GM20431 (cell line): ENCODE measurements around the gene SOX5.
"Not testable (repeated sequence)": the region's sequence is repeated elsewhere in the genome, so short reads cannot be mapped to it uniquely, and the experiment has no call there.

Source experiments
- in situ Hi-C: fragments of 300-500 bp; cut with MseI, MboI; formaldehyde crosslinking; loops from one replicate; pipeline ENCODE4 v1.15.0; 2020; ENCODE audit warnings: low sequenced_read_pairs; ENCODE audit not compliant: unreplicated experiment

SOX5 gene

DNA sequence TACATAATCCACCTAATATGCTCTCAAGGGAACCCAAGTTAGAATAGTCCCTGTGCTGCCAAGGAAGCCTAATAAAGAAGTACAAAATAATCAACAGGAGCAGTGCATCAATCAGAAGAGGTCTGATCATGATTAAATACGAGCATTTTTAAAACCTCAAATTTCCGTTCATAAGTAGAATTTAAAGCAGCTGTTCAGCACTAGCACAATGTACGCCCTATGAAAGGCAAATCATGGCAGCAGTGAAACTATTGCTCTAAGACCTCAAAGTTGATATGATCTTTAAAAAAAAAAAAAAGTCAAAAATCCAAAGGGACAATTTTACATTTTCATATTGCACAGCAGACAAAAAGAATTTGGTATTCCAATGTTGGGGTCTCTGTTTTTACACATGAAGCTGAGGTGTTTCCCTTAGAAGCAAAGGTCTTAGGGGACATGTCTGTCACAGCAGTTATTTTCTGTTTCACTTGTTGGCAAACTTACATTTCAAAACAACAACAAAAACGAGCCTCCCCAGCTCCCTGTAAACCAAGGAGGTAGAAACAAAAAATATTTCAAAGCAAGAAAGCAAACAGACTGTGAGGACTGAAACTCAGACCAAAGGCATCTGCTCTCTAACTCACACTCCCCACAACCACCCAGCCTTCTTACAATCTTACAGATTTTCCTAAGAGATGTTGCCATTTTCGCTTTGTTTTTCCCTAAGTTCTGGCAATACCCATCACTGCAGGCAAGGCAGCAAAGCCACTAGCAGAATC, 28.2 kb downstream of the SOX5 start:
- in situ Hi-C loops: no loop called here

DNA sequence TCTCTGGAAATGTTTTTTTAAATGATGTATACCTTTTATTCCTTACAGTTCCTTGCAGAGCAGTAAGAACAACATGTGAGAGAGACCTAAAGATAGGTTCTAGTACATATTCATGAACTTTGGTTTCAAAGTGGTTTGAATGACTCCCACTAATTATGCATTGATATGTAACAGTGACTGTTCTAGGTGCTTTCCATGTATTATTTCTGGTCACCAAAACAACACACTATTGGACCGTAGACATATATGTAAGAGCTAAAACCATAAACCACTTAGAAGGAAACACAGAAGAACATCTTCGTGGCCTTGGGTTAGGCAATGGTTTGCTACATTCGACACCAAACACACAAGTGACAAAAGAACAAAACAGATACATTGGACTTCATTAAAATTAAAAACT, 37.9 kb downstream of the SOX5 start:
- in situ Hi-C loops: no loop called here

DNA sequence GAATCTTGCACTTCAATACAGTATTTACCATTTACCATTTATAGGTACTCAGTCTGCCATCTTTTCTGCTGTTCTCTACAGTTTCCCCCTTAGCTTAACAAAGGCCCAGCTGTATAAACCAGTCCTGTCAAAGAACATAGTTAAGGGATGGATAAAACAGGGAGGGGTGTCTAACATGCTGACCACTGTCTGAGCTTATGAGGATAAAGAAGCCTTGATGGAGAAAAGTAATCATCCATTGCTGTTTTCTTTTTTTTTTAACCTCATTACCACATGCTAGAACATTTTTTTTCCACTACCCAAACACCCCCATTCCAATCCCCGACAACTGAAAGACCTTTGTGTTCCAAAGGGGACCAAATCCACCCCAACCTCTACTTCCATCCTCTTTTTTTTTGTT, 39.9 kb downstream of the SOX5 start:
- in situ Hi-C loops: no loop called here

DNA sequence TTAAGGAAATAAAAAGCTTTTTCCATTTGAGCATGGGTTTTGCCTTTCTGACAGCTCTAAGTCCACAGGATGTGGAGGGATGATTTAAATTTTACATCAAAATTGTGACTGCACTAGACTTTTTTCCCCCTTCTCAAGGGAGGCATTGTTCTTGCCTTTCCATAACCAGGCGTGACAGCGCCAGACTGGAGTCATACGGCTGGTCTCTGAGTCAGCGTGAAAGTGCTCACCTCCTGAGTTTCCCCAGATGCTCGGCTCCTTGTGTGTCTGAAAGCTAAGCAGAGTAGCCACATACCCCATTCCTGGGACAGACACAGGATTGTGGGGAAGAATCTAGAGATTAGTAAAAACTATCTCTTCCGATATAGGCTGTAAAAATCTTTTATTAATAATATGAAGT, 43.1 kb downstream of the SOX5 start:
- in situ Hi-C loops: no loop called here

DNA sequence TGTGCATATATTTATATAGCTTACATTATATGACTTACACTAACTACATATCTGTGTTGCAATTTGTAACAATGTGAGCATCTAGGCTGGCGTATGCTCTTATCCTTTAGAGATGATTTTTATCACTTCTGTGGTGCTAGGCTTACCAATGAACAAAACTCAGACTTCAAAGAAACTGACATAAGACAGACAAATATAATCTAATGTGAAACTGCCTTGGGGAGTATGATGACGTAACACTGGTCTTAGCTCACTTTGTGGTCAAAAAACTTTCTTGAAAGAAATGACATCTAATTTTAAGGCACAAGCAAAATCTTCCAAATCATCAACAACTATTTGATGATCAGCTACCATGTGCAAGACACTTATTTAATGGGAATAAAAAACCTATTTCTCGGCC, 50.0 kb downstream of the SOX5 start:
- in situ Hi-C loops: no loop called here

DNA sequence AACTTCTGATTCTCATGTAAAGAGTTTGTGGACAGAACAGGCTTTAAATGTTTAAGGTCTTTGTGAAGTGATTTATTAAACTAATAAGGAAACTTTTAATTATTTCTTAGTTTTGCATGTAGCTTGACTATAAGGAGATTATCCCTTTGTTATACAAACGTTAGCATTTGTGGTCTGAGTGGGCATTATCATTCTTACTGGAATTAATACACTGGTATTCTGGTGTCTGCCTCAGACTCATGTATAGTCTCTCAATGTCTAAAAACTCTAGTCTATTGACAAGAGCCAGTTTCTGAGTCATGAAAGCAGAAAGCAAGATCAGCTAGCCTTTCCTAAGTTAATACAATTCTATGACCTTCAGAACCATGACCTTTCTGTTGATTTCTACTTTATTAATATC, 51.3 kb downstream of the SOX5 start:
- in situ Hi-C loops: no loop called here

DNA sequence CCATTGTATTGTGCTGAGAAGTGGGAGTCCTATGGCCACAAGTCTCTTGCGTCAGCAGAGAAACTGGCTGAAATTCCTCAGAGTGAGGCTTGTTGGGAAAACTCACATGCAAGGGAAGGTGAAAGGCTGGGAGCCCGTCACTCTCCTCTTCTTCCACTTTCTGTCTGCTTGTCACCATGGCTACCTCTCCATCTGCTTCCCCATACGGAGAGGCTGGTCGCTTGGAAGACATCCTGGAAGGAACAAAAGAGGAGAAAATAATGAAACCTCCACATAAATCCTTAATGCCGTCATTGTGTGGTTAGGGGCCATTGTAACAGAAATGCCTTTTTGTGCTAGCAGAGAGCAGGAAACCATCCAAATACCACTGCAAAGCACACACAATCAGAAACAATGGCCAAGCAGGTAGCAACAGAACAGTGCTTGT, 53.7 kb downstream of the SOX5 start:
- in situ Hi-C loops: no loop called here

DNA sequence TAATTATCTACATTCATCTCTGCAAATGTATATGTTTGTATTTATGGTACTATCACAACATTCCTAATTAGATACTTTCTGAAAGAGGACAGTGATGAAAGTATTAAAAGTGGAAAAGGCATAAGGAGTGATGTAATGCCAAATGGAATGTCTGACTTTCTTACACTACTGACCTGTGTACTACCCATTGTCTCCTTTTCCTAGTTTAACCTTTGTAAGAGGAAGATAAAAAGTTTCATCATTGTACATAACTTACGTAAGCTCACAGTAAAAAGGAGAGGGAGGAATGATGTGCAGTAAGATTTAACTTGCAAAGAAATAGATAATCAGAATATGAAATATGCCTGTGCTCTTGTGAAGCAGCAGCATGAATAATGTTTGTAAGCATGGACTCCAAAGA, 55.9 kb downstream of the SOX5 start:
- in situ Hi-C loops: no loop called here

DNA sequence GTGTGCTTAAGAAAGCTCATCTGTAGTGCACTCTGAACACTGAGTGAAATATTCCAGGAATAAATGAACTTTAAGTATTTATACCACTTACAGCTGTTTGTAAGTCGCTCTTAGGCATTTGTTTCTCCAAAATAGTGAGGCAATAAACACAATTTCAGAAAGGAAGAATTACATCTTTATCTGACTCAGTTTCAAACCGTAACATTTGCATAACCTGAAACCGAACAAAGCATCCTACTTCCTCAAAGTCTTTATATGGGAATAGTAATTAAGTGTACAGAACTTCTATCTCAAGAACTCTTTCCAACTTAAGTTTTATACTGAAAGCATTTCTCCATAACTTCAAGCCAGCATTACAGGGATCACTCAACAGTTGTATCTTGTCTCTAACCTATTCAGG, 58.4 kb downstream of the SOX5 start:
- in situ Hi-C loops: no loop called here

DNA sequence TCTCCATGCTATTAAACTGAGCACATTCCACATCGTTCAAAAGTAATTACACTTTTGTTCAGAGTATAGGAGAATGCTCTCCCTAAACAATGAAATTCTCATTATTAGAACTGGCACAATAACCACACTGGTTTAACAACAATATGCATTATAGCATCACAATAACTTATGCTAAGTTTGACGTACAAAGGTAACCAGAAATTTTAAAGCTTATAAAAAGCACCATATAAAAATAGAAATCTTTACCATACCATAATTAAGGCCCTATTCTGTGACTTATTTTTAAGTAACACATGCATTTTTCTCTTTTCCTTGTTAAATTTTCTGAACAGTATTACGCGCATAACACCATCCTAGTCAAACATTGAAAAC, 60.4 kb downstream of the SOX5 start:
- in situ Hi-C loops: no loop called here

DNA sequence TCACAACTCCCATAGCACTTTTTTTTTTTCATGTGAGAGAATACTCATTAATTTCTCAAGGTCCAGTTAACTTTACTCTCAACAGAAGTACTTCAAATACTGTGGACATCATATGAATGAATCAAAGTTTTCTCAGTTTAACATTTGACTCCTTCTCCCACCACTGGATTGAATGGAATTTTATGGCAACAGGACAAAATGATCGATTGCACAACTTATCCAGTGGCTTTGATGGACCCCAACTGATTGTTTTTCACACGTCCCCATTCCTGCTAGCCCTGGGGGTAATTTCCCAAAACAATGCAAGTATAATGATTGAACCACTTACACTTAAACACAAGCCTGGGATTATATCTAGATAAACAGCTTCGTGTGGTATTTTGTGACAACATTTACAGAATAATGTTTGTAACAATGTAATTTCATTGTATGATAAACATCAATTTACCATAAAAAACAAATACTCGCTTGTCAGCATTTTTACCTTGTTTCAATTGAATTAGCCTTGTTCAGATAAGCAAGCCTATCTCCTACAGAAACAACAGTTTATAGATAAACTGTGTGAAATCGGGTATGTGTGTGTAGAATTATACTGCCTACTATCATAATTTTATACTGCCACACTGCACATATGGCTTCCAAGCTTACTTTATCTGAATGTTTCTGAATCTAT, 60.9 kb downstream of the SOX5 start:
- in situ Hi-C loops: no loop called here

DNA sequence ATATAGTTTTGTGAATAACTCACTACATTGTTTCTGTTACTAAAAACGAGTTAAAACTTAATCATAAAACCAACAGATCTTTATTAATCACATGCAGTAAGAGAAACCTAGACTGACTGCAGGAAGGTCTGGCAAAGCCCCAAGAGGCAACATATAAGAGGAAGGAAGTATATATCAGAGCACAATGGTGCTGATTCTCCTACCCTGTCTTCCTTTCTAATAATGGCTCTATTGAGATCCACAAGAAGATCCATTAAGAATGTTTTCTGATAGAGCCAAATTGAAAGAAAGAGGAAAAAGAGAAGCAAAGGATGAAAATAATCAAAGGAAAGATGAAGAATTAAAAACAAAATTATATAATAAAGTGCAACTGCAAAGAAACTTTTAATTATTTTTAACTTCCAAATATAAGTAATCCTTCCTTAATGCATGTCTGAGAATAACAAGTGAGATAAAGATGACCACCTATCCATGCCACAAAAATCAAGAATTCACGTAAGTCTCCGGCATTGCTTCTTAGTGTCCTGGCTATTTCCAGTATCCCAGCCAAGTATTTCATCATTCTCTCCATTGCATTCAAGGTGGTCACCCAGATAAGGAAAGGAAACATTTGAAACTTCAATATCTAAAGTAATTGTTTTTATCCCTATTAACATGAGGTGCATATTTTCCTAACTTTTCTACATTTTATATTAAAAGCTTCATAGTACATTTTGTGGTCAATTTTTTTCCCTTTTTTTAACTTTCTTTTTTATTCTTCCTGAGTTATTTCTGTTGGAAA, 62.2 kb downstream of the SOX5 start:
- in situ Hi-C loops: no loop called here

DNA sequence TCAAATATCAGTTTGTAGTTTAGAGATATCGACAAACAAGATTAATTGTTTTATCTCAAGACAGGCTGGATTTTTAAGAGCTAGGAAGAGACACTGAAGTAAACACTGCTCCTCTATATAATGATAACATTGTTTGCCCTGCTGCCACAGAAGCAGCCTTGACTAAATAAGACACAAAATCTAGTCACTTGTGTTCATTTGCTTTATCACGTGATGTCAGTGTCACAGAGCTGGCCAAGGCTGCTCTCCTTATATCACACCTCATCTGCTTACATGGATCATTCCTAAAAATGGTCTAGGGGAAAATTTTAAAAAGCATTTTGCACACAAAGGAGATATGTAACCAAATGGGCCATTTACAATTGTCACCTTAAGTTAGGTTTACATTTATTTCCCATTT, 64.1 kb downstream of the SOX5 start:
- in situ Hi-C loops: no loop called here

DNA sequence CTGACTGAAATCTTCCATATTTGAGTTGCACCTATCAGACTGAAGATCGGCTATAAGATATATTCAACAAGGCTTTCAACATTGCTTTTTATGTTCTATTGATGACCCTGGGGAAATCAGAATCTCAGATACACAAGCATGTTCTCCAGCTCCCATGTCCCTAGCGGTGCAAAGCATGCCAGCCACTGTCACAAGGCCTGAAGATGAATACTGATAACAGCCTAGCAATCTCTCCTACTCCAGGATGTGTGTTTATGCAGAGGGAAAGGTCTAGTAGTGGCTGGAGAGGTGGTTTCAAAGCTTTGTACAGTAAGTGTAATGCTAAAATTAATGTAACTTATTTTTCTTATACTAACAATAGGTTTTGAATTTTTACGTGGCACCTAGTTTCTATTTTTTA, 64.6 kb downstream of the SOX5 start:
- in situ Hi-C loops: no loop called here

DNA sequence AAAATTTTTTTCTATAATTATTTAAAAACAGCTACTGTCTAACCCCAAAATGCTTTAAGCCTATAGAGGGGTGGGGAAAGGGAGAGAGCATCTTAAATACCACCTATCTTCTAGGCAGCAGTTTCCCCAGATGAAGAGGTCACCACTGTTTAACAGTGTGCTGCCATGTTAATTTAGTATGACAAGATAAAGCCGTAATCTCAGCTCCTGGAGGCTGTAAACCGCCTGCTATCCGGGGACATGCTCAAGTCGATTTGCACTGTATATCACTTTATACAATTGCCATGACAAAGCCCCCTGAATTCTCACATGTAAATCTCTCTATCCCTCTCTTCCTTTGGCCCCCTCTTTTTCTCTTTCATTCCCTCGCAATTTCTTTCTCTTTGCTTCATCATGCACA, 68.5 kb downstream of the SOX5 start:
- in situ Hi-C loops: no loop called here

DNA sequence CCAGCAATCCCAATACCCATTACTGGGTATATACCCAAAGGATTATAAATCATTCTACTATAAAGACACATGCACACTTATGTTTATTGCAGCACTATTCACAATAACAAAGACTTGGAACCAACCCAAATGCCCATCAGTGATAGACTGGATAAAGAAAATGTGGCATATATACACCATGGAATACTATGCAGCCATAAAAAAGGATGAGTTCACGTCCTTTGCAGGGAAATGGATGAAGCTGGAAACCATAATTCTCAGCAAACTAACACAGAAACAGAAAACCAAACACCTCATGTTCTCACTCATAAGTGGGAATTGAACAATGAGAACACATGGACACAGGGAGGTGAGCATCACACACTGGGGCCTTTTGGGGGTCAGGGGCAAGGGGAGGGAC, 72.9 kb downstream of the SOX5 start:
- in situ Hi-C loops: not testable (repeated sequence)

DNA sequence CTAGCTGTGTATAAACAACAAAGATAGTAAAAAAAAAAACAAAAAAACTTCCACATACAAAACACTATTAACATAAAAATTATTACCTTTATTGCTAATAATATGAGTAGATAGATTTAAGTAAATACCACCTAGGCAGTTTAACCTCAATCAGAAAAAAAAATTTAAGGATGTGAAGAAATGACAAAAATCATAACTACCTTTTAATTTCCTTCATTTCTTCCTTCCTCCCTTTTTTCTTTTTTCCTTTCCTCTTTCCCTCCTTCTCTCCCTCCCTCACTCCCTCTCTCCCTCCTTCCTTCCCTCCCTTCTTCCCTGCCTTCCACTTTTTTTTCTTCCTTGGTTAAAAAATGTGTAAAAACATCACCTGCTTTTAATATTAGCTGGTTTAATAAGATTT, 81.7 kb downstream of the SOX5 start:
- in situ Hi-C loops: no loop called here

DNA sequence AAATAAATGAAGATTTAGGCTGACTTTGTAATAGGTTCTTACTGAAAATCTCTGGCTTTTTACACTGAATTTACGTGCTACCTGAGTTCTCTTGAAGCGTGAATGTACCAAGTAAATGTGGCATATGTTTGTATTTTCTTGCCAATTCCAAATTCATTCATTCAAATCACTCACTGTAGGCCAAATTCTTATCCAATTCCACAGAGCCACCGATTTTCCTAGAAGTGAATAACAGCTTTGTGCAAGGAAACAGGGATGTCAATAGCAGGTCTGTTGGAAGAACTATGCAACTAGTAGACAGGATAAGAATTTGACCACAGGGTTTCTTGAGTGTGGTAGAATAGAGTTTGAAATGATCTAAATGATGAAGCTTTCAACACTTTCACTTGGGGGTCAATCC, 86.8 kb downstream of the SOX5 start:
- in situ Hi-C loops: no loop called here

DNA sequence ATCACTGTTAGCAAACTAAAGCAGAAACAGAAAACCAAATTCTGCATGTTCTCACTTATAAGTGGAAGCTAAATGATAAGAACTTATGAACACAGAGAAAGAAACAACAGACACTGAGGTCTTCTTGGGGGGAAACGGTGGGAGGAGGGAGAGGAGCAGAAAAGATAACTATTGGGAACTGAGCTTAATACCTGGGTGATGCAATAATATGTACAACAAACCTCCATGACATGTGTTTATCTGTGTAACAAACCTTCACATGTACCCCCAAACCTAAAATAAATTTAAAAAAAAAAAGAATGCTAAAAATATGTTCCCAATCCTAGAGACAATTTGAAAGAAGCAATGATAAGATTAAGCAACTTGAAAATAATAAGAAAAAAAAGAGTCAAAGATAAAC, 89.5 kb downstream of the SOX5 start:
- in situ Hi-C loops: no loop called here

DNA sequence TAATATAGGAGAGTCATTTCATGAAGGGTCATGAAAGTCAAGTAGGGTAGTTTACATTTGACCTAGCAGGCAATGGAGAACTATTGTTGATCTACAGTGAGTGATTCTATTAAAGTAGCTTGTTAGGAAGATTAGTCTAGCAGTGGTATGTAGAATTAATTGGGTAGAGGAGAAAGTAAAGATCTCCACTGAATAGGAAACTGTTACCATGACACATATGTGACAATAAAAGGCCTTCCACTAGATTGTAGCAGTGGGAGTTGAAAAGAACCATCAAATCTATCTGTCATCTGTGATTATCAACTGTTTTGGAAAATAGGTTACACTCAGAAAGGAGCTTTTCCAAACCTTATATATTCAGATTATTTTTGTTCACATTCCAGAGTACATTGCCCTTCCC, 92.3 kb downstream of the SOX5 start:
- in situ Hi-C loops: no loop called here

DNA sequence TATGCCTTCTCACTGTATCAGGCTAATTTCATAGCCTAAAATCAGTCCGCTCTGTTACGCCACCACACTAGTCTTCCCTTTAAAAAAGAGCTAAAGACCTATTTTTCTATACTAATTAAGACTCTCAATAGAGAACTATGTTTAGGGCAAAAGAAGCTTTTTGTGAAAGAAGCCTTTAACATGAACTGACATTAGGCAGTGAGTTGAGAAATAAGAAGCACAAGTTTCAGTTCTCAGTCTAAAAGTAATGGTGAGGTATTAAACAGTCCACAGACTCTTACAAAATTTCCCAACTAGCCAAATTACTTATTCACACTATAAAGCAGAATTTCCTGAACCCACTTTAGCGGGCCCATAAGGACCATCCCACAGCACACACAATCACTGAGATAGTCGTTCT, 93.7 kb downstream of the SOX5 start:
- in situ Hi-C loops: no loop called here
